OCI-LY3 (cell line): ENCODE results near the gene EPHB2.
A peak's percentile ranks its signal among the peaks of the same experiment; 100 is the strongest.

Experiments used
- H2AFZ ChIP-seq: fragments of 200-600, 300-600 bp; shearing (Covaris generic); 2 replicates; pipeline ENCODE4 v1.6.0; 2014; ENCODE audit warnings: antibody characterized with exemption, low read depth, low read length
- H3K27ac ChIP-seq: fragments of 200-600, 300-600 bp; sonication (generic); 2 replicates; pipeline ENCODE4 v1.5.1; 2014; ENCODE audit warnings: mild to moderate bottlenecking, low read length, moderate library complexity, mixed read lengths
- H3K27me3 ChIP-seq: fragments of 200-600, 300-600 bp; sonication (generic); 2 replicates; pipeline ENCODE4 v1.6.1; 2014; ENCODE audit warnings: low read depth, low read length, mixed read lengths
- H3K36me3 ChIP-seq: fragments of 200-600, 300-600 bp; sonication (generic); replicated peaks from 2 replicates; pipeline ENCODE3; 2014; ENCODE audit warnings: low read depth, low read length, mixed read lengths
- H3K4me1 ChIP-seq: fragments of 300-600, 200-600 bp; sonication (generic); 2 replicates; pipeline ENCODE4 v1.6.1; 2014; ENCODE audit warnings: low read length, mixed read lengths
- H3K4me2 ChIP-seq: fragments of 200-600, 300-600 bp; sonication (generic); 2 replicates; pipeline ENCODE4 v1.6.1; 2014; ENCODE audit warnings: low read length, mixed read lengths
- H3K4me3 ChIP-seq: fragments of 300-600, 200-600 bp; sonication (generic); 2 replicates; pipeline ENCODE4 v1.5.1; 2014; ENCODE audit warnings: antibody characterized with exemption, mild to moderate bottlenecking, low read length, moderate library complexity
- H3K79me2 ChIP-seq: fragments of 300-600, 200-600 bp; shearing (Covaris generic); 2 replicates; pipeline ENCODE4 v1.6.1; 2014; ENCODE audit warnings: mild to moderate bottlenecking, low read length, mixed read lengths
- H3K9ac ChIP-seq: fragments of 300-600, 200-600 bp; shearing (Covaris generic); 2 replicates; pipeline ENCODE4 v1.6.0; 2014; ENCODE audit warnings: mild to moderate bottlenecking, low read length, moderate library complexity
- H3K9me3 ChIP-seq: fragments of 200-600, 300-600 bp; shearing (Covaris generic); 2 replicates; pipeline ENCODE4 v1.6.1; 2014; ENCODE audit warnings: low read length, mixed read lengths; ENCODE audit not compliant: insufficient read depth
- H4K20me1 ChIP-seq: fragments of 200-600, 300-600 bp; sonication (generic); 2 replicates; pipeline ENCODE4 v1.6.1; 2016; ENCODE audit warnings: low read length, mixed read lengths; ENCODE audit not compliant: insufficient read depth
- CTCF ChIP-seq: fragments of 200-600, 300-600 bp; sonication (generic); IDR thresholded peaks from 2 replicates; pipeline ENCODE4 v1.5.1; 2014; ENCODE audit warnings: antibody characterized with exemption, low read length, low read depth
- EZH2phosphoT487 ChIP-seq: fragments of 200-600 bp; shearing (Covaris generic); IDR thresholded peaks from 2 replicates; pipeline ENCODE4 v1.6.1; 2018; ENCODE audit warnings: antibody characterized with exemption, mixed run types, low read depth

Gene EPHB2

GRCh38 chr1:22697980-22698379 lies 12.7 kb upstream of the EPHB2 start:
- H3K4me1 ChIP-seq: no peaks in the 10 kb centered on the region
- no peak overlapping the region for H3K4me2 ChIP-seq
- H3K79me2 ChIP-seq: no peaks in the 10 kb centered on the region
- no peak overlapping the region for H3K9ac ChIP-seq
- H3K9me3 ChIP-seq: no peaks in the 10 kb centered on the region
- no peaks in the 10 kb centered on the region for H4K20me1 ChIP-seq
- H3K27me3 ChIP-seq: no peaks in the 10 kb centered on the region
- H3K36me3 ChIP-seq: no peaks in the 10 kb centered on the region
- no peak overlapping the region for H2AFZ ChIP-seq
- TF ChIP-seq EZH2phosphoT487 (no peak), CTCF (no peak)
- H3K4me3 ChIP-seq: no peak overlapping the region
- H3K27ac ChIP-seq: no peak overlapping the region

GRCh38 chr1:22699681-22700520 lies 10.7 kb upstream of the EPHB2 start:
- Histone ChIP-seq H4K20me1 (no peaks in the 10 kb centered on the region), H3K36me3 (no peaks in the 10 kb centered on the region), H3K79me2 (no peaks in the 10 kb centered on the region), H3K27ac (no peak overlapping the region), H3K9ac (no peak overlapping the region), H3K27me3 (no peaks in the 10 kb centered on the region), H3K4me3 (no peak overlapping the region), H3K9me3 (no peaks in the 10 kb centered on the region), H2AFZ (no peak overlapping the region), H3K4me2 (no peak overlapping the region), H3K4me1 (peaks cover 4% of the 10 kb centered on the region; the same call in 1 of the 2 replicates)
- TF ChIP-seq EZH2phosphoT487 (no peak), CTCF (no peak)

GRCh38 chr1:22702296-22703085 lies 8.1 kb upstream of the EPHB2 start:
- TF ChIP-seq EZH2phosphoT487 (no peak), CTCF (no peak)
- H2AFZ ChIP-seq: no peak overlapping the region
- no peaks in the 10 kb centered on the region for H3K79me2 ChIP-seq

GRCh38 chr1:22704440-22705067 lies 6.1 kb upstream of the EPHB2 start:
- H3K9ac ChIP-seq: no peak overlapping the region
- no peaks in the 10 kb centered on the region for H3K79me2 ChIP-seq
- H2AFZ ChIP-seq: no peak overlapping the region
- no peaks in the 10 kb centered on the region for H3K9me3 ChIP-seq
- H3K27me3 ChIP-seq: peaks cover 10% of the 10 kb centered on the region
- H3K4me1 ChIP-seq: peaks cover 20% of the 10 kb centered on the region
- no peak overlapping the region for H3K27ac ChIP-seq
- no peaks in the 10 kb centered on the region for H3K36me3 ChIP-seq
- no peak overlapping the region for H3K4me2 ChIP-seq
- no peaks in the 10 kb centered on the region for H4K20me1 ChIP-seq
- no peak overlapping the region for H3K4me3 ChIP-seq
- TF ChIP-seq CTCF (peak; percentile 67), EZH2phosphoT487 (no peak)

More at GRCh38 chr1:22702296-22703085, 8.1 kb upstream of the EPHB2 start:
- no peaks in the 10 kb centered on the region for H4K20me1 ChIP-seq
- H3K36me3 ChIP-seq: no peaks in the 10 kb centered on the region
- peaks cover 4% of the 10 kb centered on the region; the same call in 1 of the 2 replicates for H3K4me1 ChIP-seq
- peaks cover 3% of the 10 kb centered on the region; the same call in 1 of the 2 replicates for H3K27me3 ChIP-seq
- H3K4me2 ChIP-seq: no peak overlapping the region
- no peaks in the 10 kb centered on the region for H3K9me3 ChIP-seq
- H3K27ac ChIP-seq: no peak overlapping the region
- H3K4me3 ChIP-seq: no peak overlapping the region
- no peak overlapping the region for H3K9ac ChIP-seq
